H9 (cell line): ENCODE results near the gene CTH. TPM values are rescaled to one million over a fixed set of nuclear protein-coding genes. Genes with fewer than 3 reads are reported as not detected.

Source experiments
- DNase-seq: peaks from one replicate; pipeline ENCODE4 v3.0.0-alpha.2; 2017
- H2AFZ ChIP-seq: one replicate; pipeline ENCODE4 v1.6.1; 2013; ENCODE audit warnings: mild to moderate bottlenecking, low read length, control low read depth, moderate library complexity
- H2AK5ac ChIP-seq: 2 replicates; pipeline ENCODE4 v1.6.1; 2013; ENCODE audit warnings: low read length, control low read depth, mixed read lengths; ENCODE audit not compliant: insufficient read length
- H2BK120ac ChIP-seq: one replicate; pipeline ENCODE4 v1.6.1; 2013; ENCODE audit warnings: low read depth, mild to moderate bottlenecking, low read length, control low read depth, inconsistent platforms; ENCODE audit not compliant: poor library complexity, severe bottlenecking
- H2BK12ac ChIP-seq: 2 replicates; pipeline ENCODE4 v1.6.1; 2013; ENCODE audit warnings: low read length, control low read depth, mixed read lengths, low read depth; ENCODE audit not compliant: insufficient read length
- H2BK15ac ChIP-seq: 2 replicates; pipeline ENCODE4 v1.6.1; 2013; ENCODE audit warnings: low read depth, low read length, control low read depth
- H2BK20ac ChIP-seq: one replicate; pipeline ENCODE4 v1.6.1; 2013; ENCODE audit warnings: low read depth, mild to moderate bottlenecking, low read length, control low read depth, inconsistent platforms; ENCODE audit not compliant: poor library complexity, severe bottlenecking
- H2BK5ac ChIP-seq: 2 replicates; pipeline ENCODE4 v1.6.1; 2013; ENCODE audit warnings: low read length, control low read depth, mixed read lengths; ENCODE audit not compliant: insufficient read length
- H3K14ac ChIP-seq: 2 replicates; pipeline ENCODE4 v1.6.1; 2013; ENCODE audit warnings: low read length, control low read depth; ENCODE audit not compliant: insufficient read depth
- H3K18ac ChIP-seq: 2 replicates; pipeline ENCODE4 v1.6.1; 2013; ENCODE audit warnings: low read depth, mild to moderate bottlenecking, mixed read lengths, low read length, control low read depth; ENCODE audit not compliant: insufficient read length
- H3K23ac ChIP-seq: 2 replicates; pipeline ENCODE4 v1.6.1; 2013; ENCODE audit warnings: low read length, control low read depth, mixed read lengths, low read depth; ENCODE audit not compliant: insufficient read length
- H3K23me2 ChIP-seq: 2 replicates; pipeline ENCODE4 v1.6.1; 2013; ENCODE audit warnings: low read depth, mild to moderate bottlenecking, mixed read lengths, low read length, control low read depth; ENCODE audit not compliant: insufficient read length, poor library complexity, severe bottlenecking
- H3K27ac ChIP-seq: 2 replicates; pipeline ENCODE4 v1.5.1; 2013; ENCODE audit warnings: low read length, control low read depth, mixed read lengths, low read depth; ENCODE audit not compliant: insufficient read length
- H3K27me3 ChIP-seq: 2 replicates; pipeline ENCODE4 v1.6.1; 2013; ENCODE audit warnings: low read length, control low read depth, inconsistent platforms; ENCODE audit not compliant: insufficient read depth
- H3K4ac ChIP-seq: 2 replicates; pipeline ENCODE4 v1.6.1; 2013; ENCODE audit warnings: low read depth, mild to moderate bottlenecking, control low read depth, inconsistent platforms, low read length, moderate library complexity
- H3K4me1 ChIP-seq: 2 replicates; pipeline ENCODE4 v1.6.1; 2013; ENCODE audit warnings: low read length, control low read depth, inconsistent platforms; ENCODE audit not compliant: insufficient read depth
- H3K4me2 ChIP-seq: 2 replicates; pipeline ENCODE4 v1.6.1; 2013; ENCODE audit warnings: low read length, control low read depth, mixed read lengths; ENCODE audit not compliant: insufficient read length, insufficient read depth
- H3K56ac ChIP-seq: 2 replicates; pipeline ENCODE4 v1.6.1; 2013; ENCODE audit warnings: low read depth, mild to moderate bottlenecking, mixed read lengths, low read length, control low read depth; ENCODE audit not compliant: insufficient read length
- H3K79me1 ChIP-seq: 2 replicates; pipeline ENCODE4 v1.6.1; 2013; ENCODE audit warnings: low read depth, mild to moderate bottlenecking, moderate library complexity, low read length, control low read depth, inconsistent platforms; ENCODE audit not compliant: insufficient read depth, poor library complexity, severe bottlenecking
- H3K79me2 ChIP-seq: 2 replicates; pipeline ENCODE4 v1.6.1; 2013; ENCODE audit warnings: low read length, control low read depth, inconsistent platforms; ENCODE audit not compliant: insufficient read depth
- H3K9ac ChIP-seq: 2 replicates; pipeline ENCODE4 v1.6.1; 2013; ENCODE audit warnings: low read length, control low read depth, mixed read lengths; ENCODE audit not compliant: insufficient read length; ENCODE audit errors: extremely low read depth
- H3K9me3 ChIP-seq: one replicate; pipeline ENCODE4 v1.6.1; 2013; ENCODE audit warnings: low read depth, low read length, inconsistent platforms; ENCODE audit not compliant: control insufficient read depth
- H3T11ph ChIP-seq: one replicate; pipeline ENCODE4 v1.6.1; 2013; ENCODE audit warnings: mild to moderate bottlenecking, low read length, control low read depth, inconsistent platforms
- H4K20me1 ChIP-seq: one replicate; pipeline ENCODE4 v1.6.1; 2013; ENCODE audit not compliant: control insufficient read depth, insufficient read length, insufficient read depth
- H4K5ac ChIP-seq: 2 replicates; pipeline ENCODE4 v1.6.1; 2013; ENCODE audit warnings: low read depth, mild to moderate bottlenecking, mixed read lengths, low read length, control low read depth; ENCODE audit not compliant: insufficient read length
- H4K8ac ChIP-seq: replicated peaks from 2 replicates; pipeline ENCODE4 v1.6.1; 2013; ENCODE audit warnings: low read length, control low read depth, mixed read lengths, low read depth; ENCODE audit not compliant: insufficient read length
- H4K91ac ChIP-seq: 2 replicates; pipeline ENCODE4 v1.6.1; 2013; ENCODE audit warnings: low read depth, mild to moderate bottlenecking, moderate library complexity, mixed read lengths, low read length, control low read depth; ENCODE audit not compliant: insufficient read length
- H3K27ac Mint-ChIP-seq, 3 experiments: 2 replicates in 2 of 3; 3 replicates in 1 of 3; pipeline ENCODE4 v1.8.0; 2020 to 2021; ENCODE audit warnings: mixed read lengths in 3 of 3, mild to moderate bottlenecking in 1 of 3, moderate library complexity in 1 of 3
- H3K27me3 Mint-ChIP-seq: 2 replicates; pipeline ENCODE4 v1.8.0; 2021; ENCODE audit warnings: low read depth, mild to moderate bottlenecking, moderate library complexity, mixed read lengths
- H3K36me3 Mint-ChIP-seq, 3 experiments: 2 replicates in 2 of 3; 3 replicates in 1 of 3; pipeline ENCODE4 v1.8.0; 2020 to 2021; ENCODE audit warnings: low read depth in 3 of 3, mixed read lengths in 3 of 3; ENCODE audit not compliant: insufficient read depth in 1 of 3
- H3K4me1 Mint-ChIP-seq, 2 experiments: 2 replicates each; pipeline ENCODE4 v1.8.0; 2020; ENCODE audit warnings: mixed read lengths in 2 of 2
- H3K4me3 Mint-ChIP-seq, 2 experiments: 2 replicates in 1 of 2; 3 replicates in 1 of 2; pipeline ENCODE4 v1.8.0; 2020 to 2021; ENCODE audit warnings: mild to moderate bottlenecking in 2 of 2, mixed read lengths in 2 of 2, moderate library complexity in 1 of 2
- H3K9me3 Mint-ChIP-seq, 2 experiments: 2 replicates in 1 of 2; 3 replicates in 1 of 2; pipeline ENCODE4 v1.8.0; 2020; ENCODE audit warnings: mild to moderate bottlenecking in 2 of 2, mixed read lengths in 2 of 2, moderate library complexity in 1 of 2
- CTCF ChIP-seq: fragments of 200-600 bp; sonication (generic); conservative IDR thresholded peaks from 3 replicates; pipeline ENCODE4 v1.8.0; 2021; ENCODE audit warnings: antibody characterized with exemption, mild to moderate bottlenecking
- WGBS: extraction: QIAGEN DNeasy Blood & Tissue Kit; methylation state at CpG from one replicate; pipeline ENCODE4 v1.1.7; 2013; ENCODE audit warnings: missing lambda C conversion rate, low lambda C conversion rate, mixed read lengths; ENCODE audit not compliant: insufficient read length; ENCODE audit errors: extremely low coverage; 5-methylcytosine and 5-hydroxymethylcytosine counted together
- total RNA-seq: library from RNA; stranded (reverse); gene quantifications from 2 replicates; pipeline ENCODE4 v1.2.1, GENCODE V29; 2021

CTH gene
- total RNA-seq, 1 experiment from 2014 or later, result 15.5 TPM

GRCh38 chr1:70376196-70376595, 34.9 kb upstream of the CTH start:
- Histone ChIP-seq H3K27me3 (no peaks in the 10 kb centered on the region), H3K79me1 (no peaks in the 10 kb centered on the region), H3K79me2 (no peaks in the 10 kb centered on the region), H3T11ph (no peak overlapping the region), H4K91ac (no peak overlapping the region), H2BK120ac (no peak overlapping the region), H3K4ac (no peak overlapping the region), H2BK12ac (no peak overlapping the region), H3K56ac (no peak overlapping the region), H3K27ac (no peak overlapping the region), H3K14ac (no peak overlapping the region), H2BK20ac (no peak overlapping the region), H4K5ac (no peak overlapping the region), H3K4me1 (no peaks in the 10 kb centered on the region; the same call in 1 of the 2 replicates), H2BK5ac (no peak overlapping the region), H3K23me2 (no peaks in the 10 kb centered on the region), H3K4me2 (no peak overlapping the region), H4K8ac (no peak overlapping the region), H3K9me3 (no peaks in the 10 kb centered on the region), H2BK15ac (no peak overlapping the region), H2AK5ac (no peak overlapping the region), H4K20me1 (no peaks in the 10 kb centered on the region), H3K18ac (no peak overlapping the region), H2AFZ (no peak overlapping the region), H3K9ac (no peak overlapping the region), H3K23ac (no peak overlapping the region)
- Mint-ChIP-seq H3K9me3 (no peaks in the 10 kb centered on the region), H3K36me3 (no peaks in the 10 kb centered on the region), H3K4me3 (no peak overlapping the region), H3K27ac (no peak overlapping the region), H3K27me3 (no peaks in the 10 kb centered on the region), H3K4me1 (peaks cover 2 to 7% of the 10 kb centered on the region in 2 experiments; a peak in 3 of 4 replicates)
- TF ChIP-seq CTCF, result no peak
- no peak for DNase-seq
- WGBS, result no CpG with 5 or more reads among the region's 6 CpGs
